GM23338 (cell line): Measurements from ENCODE around the gene PLA2R1. TPM values are rescaled to one million over a fixed set of nuclear protein-coding genes. Genes with fewer than 3 reads are reported as not detected.

Experiments
- ATAC-seq: fragments of 200-7000 bp; cut with Tn5 transposase; 3 replicates; pipeline ENCODE4 v1.9.1; 2020
- DNase-seq: peaks from one replicate; pipeline ENCODE4 v3.0.0-alpha.2; 2015; ENCODE audit warnings: low spot score
- H2AFZ ChIP-seq: fragments of 200-600 bp; sonication (generic); 2 replicates; pipeline ENCODE4 v1.8.0; 2016; ENCODE audit warnings: antibody characterized with exemption, mild to moderate bottlenecking, moderate library complexity
- H3F3A ChIP-seq: fragments of 200-600 bp; sonication (generic); replicated peaks from 2 replicates; pipeline ENCODE4 v1.8.0; 2017; ENCODE audit warnings: antibody characterized with exemption, mixed run types, low read depth
- H3K27ac ChIP-seq: fragments of 200-600 bp; sonication (generic); 2 replicates; pipeline ENCODE4 v1.6.1; 2016; ENCODE audit warnings: low read depth
- H3K27me3 ChIP-seq: fragments of 200-600 bp; sonication (generic); 2 replicates; pipeline ENCODE4 v1.8.0; 2016; ENCODE audit warnings: mild to moderate bottlenecking, mixed run types, moderate library complexity; ENCODE audit not compliant: insufficient read depth
- H3K36me3 ChIP-seq: fragments of 200-600 bp; sonication (generic); 2 replicates; pipeline ENCODE4 v1.8.0; 2016; ENCODE audit warnings: mild to moderate bottlenecking; ENCODE audit not compliant: insufficient read depth
- H3K4me1 ChIP-seq: fragments of 200-600 bp; sonication (generic); 2 replicates; pipeline ENCODE4 v1.8.0; 2016; ENCODE audit warnings: mild to moderate bottlenecking, moderate library complexity; ENCODE audit not compliant: insufficient read depth
- H3K4me2 ChIP-seq: fragments of 200-600 bp; sonication (generic); 2 replicates; pipeline ENCODE4 v1.7.1; 2017; ENCODE audit warnings: mixed run types
- H3K4me3 ChIP-seq: fragments of 200-600 bp; sonication (generic); 2 replicates; pipeline ENCODE4 v1.6.1; 2016; ENCODE audit warnings: mixed run types
- H3K79me2 ChIP-seq: fragments of 200-600 bp; sonication (generic); replicated peaks from 2 replicates; pipeline ENCODE4 v1.8.0; 2017; ENCODE audit warnings: mild to moderate bottlenecking; ENCODE audit not compliant: insufficient read depth
- H3K9me2 ChIP-seq: fragments of 200-600 bp; sonication (generic); 2 replicates; pipeline ENCODE4 v1.8.0; 2017; ENCODE audit not compliant: insufficient read depth
- H4K20me1 ChIP-seq: fragments of 200-600 bp; sonication (generic); replicated peaks from 2 replicates; pipeline ENCODE4 v1.8.0; 2017; ENCODE audit warnings: mild to moderate bottlenecking; ENCODE audit not compliant: insufficient read depth
- H3K27ac Mint-ChIP-seq: 2 replicates; pipeline ENCODE4 v1.8.0; 2020; ENCODE audit warnings: inconsistent platforms, mild to moderate bottlenecking, moderate library complexity, mixed read lengths
- H3K27me3 Mint-ChIP-seq: 3 replicates; pipeline ENCODE4 v1.8.0; 2022; ENCODE audit warnings: low read depth, mild to moderate bottlenecking, moderate library complexity, mixed read lengths, inconsistent platforms; ENCODE audit not compliant: insufficient read depth, poor library complexity
- H3K36me3 Mint-ChIP-seq: 3 replicates; pipeline ENCODE4 v1.8.0; 2021; ENCODE audit warnings: low read depth, mild to moderate bottlenecking, inconsistent platforms, moderate library complexity, mixed read lengths
- H3K4me1 Mint-ChIP-seq: 3 replicates; pipeline ENCODE4 v1.8.0; 2020; ENCODE audit warnings: mild to moderate bottlenecking, inconsistent platforms, mixed read lengths
- H3K4me3 Mint-ChIP-seq: 3 replicates; pipeline ENCODE4 v1.8.0; 2021; ENCODE audit warnings: moderate library complexity, mild to moderate bottlenecking, inconsistent platforms, mixed read lengths
- H3K9me3 Mint-ChIP-seq: 3 replicates; pipeline ENCODE4 v1.8.0; 2020; ENCODE audit warnings: moderate library complexity, mild to moderate bottlenecking, inconsistent platforms, mixed read lengths
- CREB1 ChIP-seq: fragments of 250-450 bp; sonication (Bioruptor Pico); IDR thresholded peaks from 2 replicates; pipeline ENCODE4 v1.5.0; 2020; ENCODE audit warnings: low read depth, mild to moderate bottlenecking, moderate library complexity
- EZH2 ChIP-seq: fragments of 200-600 bp; sonication (generic); IDR thresholded peaks from one replicate; pipeline ENCODE4 v1.8.0; 2017; ENCODE audit warnings: antibody characterized with exemption, mild to moderate bottlenecking, low read depth; ENCODE audit not compliant: unreplicated experiment
- EZH2phosphoT487 ChIP-seq: fragments of 200-600 bp; sonication (generic); IDR thresholded peaks from one replicate; pipeline ENCODE4 v1.8.1; 2018; ENCODE audit warnings: antibody characterized with exemption; ENCODE audit not compliant: unreplicated experiment
- JUNB ChIP-seq: IDR thresholded peaks from one replicate; pipeline ENCODE4 v1.6.1; 2016; ENCODE audit warnings: antibody characterized with exemption; ENCODE audit not compliant: unreplicated experiment
- NANOG ChIP-seq: IDR thresholded peaks from 2 replicates; pipeline ENCODE4 v1.6.1; 2016; ENCODE audit warnings: antibody characterized with exemption, borderline replicate concordance
- POLR2AphosphoS5 ChIP-seq: IDR thresholded peaks from 2 replicates; pipeline ENCODE4 v1.6.1; 2016; ENCODE audit warnings: antibody characterized with exemption, low read depth
- STAT1 ChIP-seq: IDR thresholded peaks from one replicate; pipeline ENCODE4 v1.6.1; 2016; ENCODE audit warnings: antibody characterized with exemption; ENCODE audit not compliant: unreplicated experiment
- ZNF114 ChIP-seq: fragments of 250-450 bp; sonication (Bioruptor Pico); IDR thresholded peaks from 2 replicates; pipeline ENCODE4 v1.5.0; 2020; ENCODE audit warnings: mild to moderate bottlenecking, moderate library complexity
- ZNF331 ChIP-seq: fragments of 250-450 bp; sonication (Bioruptor Pico); IDR thresholded peaks from 2 replicates; pipeline ENCODE4 v1.5.0; 2020; ENCODE audit warnings: low read depth, mild to moderate bottlenecking, moderate library complexity
- ZNF462 ChIP-seq: fragments of 250-450 bp; sonication (Bioruptor Pico); IDR thresholded peaks from 2 replicates; pipeline ENCODE4 v1.5.0; 2020; ENCODE audit warnings: mild to moderate bottlenecking, moderate library complexity
- polyA plus RNA-seq: library from polyadenylated mRNA; unstranded; fragments of >200 nt; fragmentation: Nextera tagmentation; extraction: Ambion mirVana; gene quantifications from 2 replicates; pipeline ENCODE4 v1.2.1, GENCODE V29; 2016
- total RNA-seq: library from RNA; depleted of rRNA; stranded (reverse); fragments of >200 nt; shearing (Covaris generic); gene quantifications from 2 replicates; pipeline ENCODE4 v1.2.3, GENCODE V29; 2014
- TF ChIP-seq, protein P1 (sequence below), 2 experiments: fragments of 200-600 bp in 1 of 2; sonication (generic) in 1 of 2; conservative IDR thresholded peaks; 2 replicates each; pipeline versions ENCODE4 v1.5.1 to v1.6.1; 2016 to 2017; ENCODE audit warnings: antibody characterized with exemption in 2 of 2, low read depth in 2 of 2, mild to moderate bottlenecking in 2 of 2, moderate library complexity in 1 of 2
- TF ChIP-seq, protein P2 (sequence below): IDR thresholded peaks from 2 replicates; pipeline ENCODE4 v1.6.1; 2016; ENCODE audit warnings: antibody characterized with exemption
- TF ChIP-seq, protein P3 (sequence below): IDR thresholded peaks from one replicate; pipeline ENCODE4 v1.6.1; 2018; ENCODE audit warnings: antibody characterized with exemption; ENCODE audit not compliant: unreplicated experiment

PLA2R1 gene
- total and polyA plus RNA-seq, 2 experiments from 2014 or later = 0.57 to 1.2 TPM

GRCh38 chr2:160097326-160097725 is 34.9 kb upstream of the PLA2R1 start:
- H3K27me3 Mint-ChIP-seq = no peaks in the 10 kb centered on the region

More at GRCh38 chr2:160097326-160097725, 34.9 kb upstream of the PLA2R1 start:
- no peaks in the 10 kb centered on the region for H3K79me2 ChIP-seq
- H3K9me2 ChIP-seq = 0 out of 2 replicates have a peak, but pooled peaks cover 5% of the 10 kb centered on the region
- H2AFZ ChIP-seq = no peak overlapping the region
- peaks cover 23% of the 10 kb centered on the region for H3K9me3 Mint-ChIP-seq
- no peaks in the 10 kb centered on the region for H3K4me1 Mint-ChIP-seq
- H3K27ac Mint-ChIP-seq = no peak overlapping the region
- H3K36me3 ChIP-seq = no peaks in the 10 kb centered on the region
- no peaks in the 10 kb centered on the region for H3F3A ChIP-seq
- H3K27me3 ChIP-seq = no peaks in the 10 kb centered on the region
- H3K36me3 Mint-ChIP-seq = peaks cover 15% of the 10 kb centered on the region; the same call in 2 of the 3 replicates
- no peak overlapping the region for H3K27ac ChIP-seq
- H3K4me3 ChIP-seq = no peak overlapping the region
- no peaks in the 10 kb centered on the region for H4K20me1 ChIP-seq
- no peak for DNase-seq
- no peak overlapping the region for H3K4me3 Mint-ChIP-seq
- TF ChIP-seq, protein P1, sequence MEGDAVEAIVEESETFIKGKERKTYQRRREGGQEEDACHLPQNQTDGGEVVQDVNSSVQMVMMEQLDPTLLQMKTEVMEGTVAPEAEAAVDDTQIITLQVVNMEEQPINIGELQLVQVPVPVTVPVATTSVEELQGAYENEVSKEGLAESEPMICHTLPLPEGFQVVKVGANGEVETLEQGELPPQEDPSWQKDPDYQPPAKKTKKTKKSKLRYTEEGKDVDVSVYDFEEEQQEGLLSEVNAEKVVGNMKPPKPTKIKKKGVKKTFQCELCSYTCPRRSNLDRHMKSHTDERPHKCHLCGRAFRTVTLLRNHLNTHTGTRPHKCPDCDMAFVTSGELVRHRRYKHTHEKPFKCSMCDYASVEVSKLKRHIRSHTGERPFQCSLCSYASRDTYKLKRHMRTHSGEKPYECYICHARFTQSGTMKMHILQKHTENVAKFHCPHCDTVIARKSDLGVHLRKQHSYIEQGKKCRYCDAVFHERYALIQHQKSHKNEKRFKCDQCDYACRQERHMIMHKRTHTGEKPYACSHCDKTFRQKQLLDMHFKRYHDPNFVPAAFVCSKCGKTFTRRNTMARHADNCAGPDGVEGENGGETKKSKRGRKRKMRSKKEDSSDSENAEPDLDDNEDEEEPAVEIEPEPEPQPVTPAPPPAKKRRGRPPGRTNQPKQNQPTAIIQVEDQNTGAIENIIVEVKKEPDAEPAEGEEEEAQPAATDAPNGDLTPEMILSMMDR (conservative IDR thresholded peaks at IDR 0.05; ENCODE audit: low read depth in 2 of 2) = no peak
- no peak for TF ChIP-seq EZH2
- TF ChIP-seq, protein P2, sequence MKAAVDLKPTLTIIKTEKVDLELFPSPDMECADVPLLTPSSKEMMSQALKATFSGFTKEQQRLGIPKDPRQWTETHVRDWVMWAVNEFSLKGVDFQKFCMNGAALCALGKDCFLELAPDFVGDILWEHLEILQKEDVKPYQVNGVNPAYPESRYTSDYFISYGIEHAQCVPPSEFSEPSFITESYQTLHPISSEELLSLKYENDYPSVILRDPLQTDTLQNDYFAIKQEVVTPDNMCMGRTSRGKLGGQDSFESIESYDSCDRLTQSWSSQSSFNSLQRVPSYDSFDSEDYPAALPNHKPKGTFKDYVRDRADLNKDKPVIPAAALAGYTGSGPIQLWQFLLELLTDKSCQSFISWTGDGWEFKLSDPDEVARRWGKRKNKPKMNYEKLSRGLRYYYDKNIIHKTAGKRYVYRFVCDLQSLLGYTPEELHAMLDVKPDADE = no peak
- TF ChIP-seq ZNF114 = no peak
- no peak for TF ChIP-seq ZNF331 (CRISPR knock-in tag)
- TF ChIP-seq STAT1 = no peak
- no peak for TF ChIP-seq EZH2phosphoT487
- TF ChIP-seq, protein P3, sequence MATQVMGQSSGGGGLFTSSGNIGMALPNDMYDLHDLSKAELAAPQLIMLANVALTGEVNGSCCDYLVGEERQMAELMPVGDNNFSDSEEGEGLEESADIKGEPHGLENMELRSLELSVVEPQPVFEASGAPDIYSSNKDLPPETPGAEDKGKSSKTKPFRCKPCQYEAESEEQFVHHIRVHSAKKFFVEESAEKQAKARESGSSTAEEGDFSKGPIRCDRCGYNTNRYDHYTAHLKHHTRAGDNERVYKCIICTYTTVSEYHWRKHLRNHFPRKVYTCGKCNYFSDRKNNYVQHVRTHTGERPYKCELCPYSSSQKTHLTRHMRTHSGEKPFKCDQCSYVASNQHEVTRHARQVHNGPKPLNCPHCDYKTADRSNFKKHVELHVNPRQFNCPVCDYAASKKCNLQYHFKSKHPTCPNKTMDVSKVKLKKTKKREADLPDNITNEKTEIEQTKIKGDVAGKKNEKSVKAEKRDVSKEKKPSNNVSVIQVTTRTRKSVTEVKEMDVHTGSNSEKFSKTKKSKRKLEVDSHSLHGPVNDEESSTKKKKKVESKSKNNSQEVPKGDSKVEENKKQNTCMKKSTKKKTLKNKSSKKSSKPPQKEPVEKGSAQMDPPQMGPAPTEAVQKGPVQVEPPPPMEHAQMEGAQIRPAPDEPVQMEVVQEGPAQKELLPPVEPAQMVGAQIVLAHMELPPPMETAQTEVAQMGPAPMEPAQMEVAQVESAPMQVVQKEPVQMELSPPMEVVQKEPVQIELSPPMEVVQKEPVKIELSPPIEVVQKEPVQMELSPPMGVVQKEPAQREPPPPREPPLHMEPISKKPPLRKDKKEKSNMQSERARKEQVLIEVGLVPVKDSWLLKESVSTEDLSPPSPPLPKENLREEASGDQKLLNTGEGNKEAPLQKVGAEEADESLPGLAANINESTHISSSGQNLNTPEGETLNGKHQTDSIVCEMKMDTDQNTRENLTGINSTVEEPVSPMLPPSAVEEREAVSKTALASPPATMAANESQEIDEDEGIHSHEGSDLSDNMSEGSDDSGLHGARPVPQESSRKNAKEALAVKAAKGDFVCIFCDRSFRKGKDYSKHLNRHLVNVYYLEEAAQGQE = no peak
- TF ChIP-seq JUNB = no peak
- TF ChIP-seq POLR2AphosphoS5 = no peak
- TF ChIP-seq ZNF462 = no peak
- TF ChIP-seq NANOG = no peak
- TF ChIP-seq CREB1 (CRISPR knock-in tag) = no peak
- H3K4me1 ChIP-seq = no peaks in the 10 kb centered on the region
- ATAC-seq = no peak
- H3K4me2 ChIP-seq = no peak overlapping the region
